ENCODE data around the gene EFNA2. TPM values are rescaled to one million over a fixed set of nuclear protein-coding genes. Genes with fewer than 3 reads are reported as not detected.

The EFNA2 gene
- total RNA-seq, 1 experiment from 2014 or later, result 14.3 TPM

DNA sequence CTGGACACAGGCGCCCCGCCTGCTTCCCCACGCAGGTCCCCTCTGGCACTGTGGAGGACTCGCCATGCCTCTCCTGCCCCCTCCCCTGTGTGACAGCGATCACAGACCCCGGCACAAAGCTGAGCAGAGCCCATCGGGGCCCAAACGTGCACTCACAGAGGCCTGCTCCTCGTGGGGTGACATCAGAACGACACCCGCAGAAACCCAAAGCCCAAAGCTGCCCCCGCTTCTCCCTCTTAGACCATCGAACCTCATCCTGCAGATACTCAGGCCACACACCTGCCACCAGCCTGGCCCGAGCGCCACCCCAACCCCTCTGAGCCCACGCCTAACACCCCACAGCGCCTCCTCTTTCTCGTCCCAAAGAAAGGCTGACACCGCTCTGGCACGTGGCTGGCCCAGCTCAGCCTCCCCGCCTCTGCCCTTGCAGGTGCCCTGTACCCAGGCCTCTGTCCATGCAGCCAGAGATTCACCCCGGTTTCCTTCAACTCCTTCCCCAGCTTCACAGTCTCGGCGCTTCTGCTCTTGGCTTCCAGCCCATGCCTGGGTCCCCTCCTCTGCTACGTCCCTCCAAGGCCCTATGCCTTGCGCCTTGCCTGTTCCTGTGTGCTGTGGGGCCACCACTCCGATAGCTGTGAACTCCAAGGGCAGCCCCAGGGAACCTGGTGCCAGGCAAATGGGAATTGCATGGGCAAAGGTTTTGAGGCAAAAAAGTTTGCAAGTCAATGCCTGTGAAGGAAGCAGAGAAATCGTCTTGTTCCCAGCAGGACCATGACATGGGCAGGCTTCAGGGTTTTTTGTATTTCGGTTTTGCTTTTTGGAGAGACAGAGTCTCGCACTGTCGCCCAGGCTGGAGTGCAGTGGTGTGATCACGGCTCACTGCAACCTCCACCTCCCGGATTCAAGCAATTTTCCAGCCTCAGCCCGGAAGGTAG, 47.0 kb upstream of the EFNA2 start:
- Histone ChIP-seq H3K79me1 (ENCODE audit: insufficient read depth, low read depth, low read length, poor library complexity, severe bottlenecking) (no peaks in the 10 kb centered on the region), H3K56ac (ENCODE audit: insufficient read length, low read depth, low read length) (no peak overlapping the region), H3K9me3 (ENCODE audit: control insufficient read depth, low read depth, low read length) (no peaks in the 10 kb centered on the region), H4K5ac (ENCODE audit: insufficient read length, low read depth, low read length) (no peak overlapping the region), H3K27me3 (ENCODE audit: insufficient read depth, low read length) (no peaks in the 10 kb centered on the region), H2BK15ac (ENCODE audit: low read depth, low read length) (no peak overlapping the region), H4K91ac (ENCODE audit: insufficient read length, low read depth, low read length) (no peak overlapping the region), H3K4me2 (ENCODE audit: insufficient read depth, insufficient read length, low read length) (peak overlapping the region; percentile 8), H3K23ac (ENCODE audit: insufficient read length, low read depth, low read length) (no peak overlapping the region), H3K27ac (ENCODE audit: insufficient read length, low read depth, low read length) (no peak overlapping the region), H3T11ph (ENCODE audit: low read length) (no peak overlapping the region), H2BK12ac (ENCODE audit: insufficient read length, low read depth, low read length) (no peak overlapping the region), H2AK5ac (ENCODE audit: insufficient read length, low read length) (no peak overlapping the region), H3K18ac (ENCODE audit: insufficient read length, low read depth, low read length) (no peak overlapping the region), H3K9ac (ENCODE audit: extremely low read depth, insufficient read length, low read length) (no peak overlapping the region), H3K4me1 (ENCODE audit: insufficient read depth, low read length) (no peaks in the 10 kb centered on the region), H2AFZ (ENCODE audit: low read length) (no peak overlapping the region), H3K4ac (ENCODE audit: low read depth, low read length) (no peak overlapping the region), H2BK20ac (ENCODE audit: low read depth, low read length, poor library complexity, severe bottlenecking) (no peak overlapping the region), H4K20me1 (ENCODE audit: control insufficient read depth, insufficient read depth, insufficient read length) (no peaks in the 10 kb centered on the region), H4K8ac (replicated peaks; ENCODE audit: insufficient read length, low read depth, low read length) (no peak overlapping the region), H3K14ac (ENCODE audit: insufficient read depth, low read length) (no peak overlapping the region), H2BK5ac (ENCODE audit: insufficient read length, low read length) (no peak overlapping the region), H2BK120ac (ENCODE audit: low read depth, low read length, poor library complexity, severe bottlenecking) (no peak overlapping the region), H3K79me2 (ENCODE audit: insufficient read depth, low read length) (no peaks in the 10 kb centered on the region; the same call in 1 of the 2 replicates), H3K23me2 (ENCODE audit: insufficient read length, low read depth, low read length, poor library complexity, severe bottlenecking) (peaks cover 11% of the 10 kb centered on the region)
- peak overlapping the region; percentile 52 to 90 (median 82); a peak in 5 of 7 replicates for H3K27ac Mint-ChIP-seq
- peaks cover 13 to 19% of the 10 kb centered on the region in 2 experiments for H3K4me1 Mint-ChIP-seq
- no peak for DNase-seq
- no CpG with 5 or more reads among the region's 34 CpGs for WGBS (ENCODE audit: extremely low coverage, insufficient read length, low lambda C conversion rate)
- H3K4me3 Mint-ChIP-seq, result peak overlapping the region; percentile 76 to 87
- TF ChIP-seq, protein P1, sequence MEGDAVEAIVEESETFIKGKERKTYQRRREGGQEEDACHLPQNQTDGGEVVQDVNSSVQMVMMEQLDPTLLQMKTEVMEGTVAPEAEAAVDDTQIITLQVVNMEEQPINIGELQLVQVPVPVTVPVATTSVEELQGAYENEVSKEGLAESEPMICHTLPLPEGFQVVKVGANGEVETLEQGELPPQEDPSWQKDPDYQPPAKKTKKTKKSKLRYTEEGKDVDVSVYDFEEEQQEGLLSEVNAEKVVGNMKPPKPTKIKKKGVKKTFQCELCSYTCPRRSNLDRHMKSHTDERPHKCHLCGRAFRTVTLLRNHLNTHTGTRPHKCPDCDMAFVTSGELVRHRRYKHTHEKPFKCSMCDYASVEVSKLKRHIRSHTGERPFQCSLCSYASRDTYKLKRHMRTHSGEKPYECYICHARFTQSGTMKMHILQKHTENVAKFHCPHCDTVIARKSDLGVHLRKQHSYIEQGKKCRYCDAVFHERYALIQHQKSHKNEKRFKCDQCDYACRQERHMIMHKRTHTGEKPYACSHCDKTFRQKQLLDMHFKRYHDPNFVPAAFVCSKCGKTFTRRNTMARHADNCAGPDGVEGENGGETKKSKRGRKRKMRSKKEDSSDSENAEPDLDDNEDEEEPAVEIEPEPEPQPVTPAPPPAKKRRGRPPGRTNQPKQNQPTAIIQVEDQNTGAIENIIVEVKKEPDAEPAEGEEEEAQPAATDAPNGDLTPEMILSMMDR (conservative IDR thresholded peaks at IDR 0.05), result no peak
- peaks cover 1% of the 10 kb centered on the region for H3K27me3 Mint-ChIP-seq (ENCODE audit: low read depth)
- no peaks in the 10 kb centered on the region; a peak in 1 of 5 replicates for H3K9me3 Mint-ChIP-seq
- peaks cover 0 to 15% (median 7%) of the 10 kb centered on the region in 3 experiments; a peak in 4 of 7 replicates for H3K36me3 Mint-ChIP-seq (ENCODE audit: insufficient read depth in 1 of 3, low read depth in 3 of 3)
